Measurements from ENCODE around the gene KRTAP5-4. TPM values are rescaled to one million over a fixed set of nuclear protein-coding genes. Genes with fewer than 3 reads are reported as not detected.
"Not testable (repeated sequence)": the region's sequence is repeated elsewhere in the genome, so short reads cannot be mapped to it uniquely, and the experiment has no call there.

The KRTAP5-4 gene
- total and polyA plus RNA-seq, 2 donors (not counting 3 experiments of a cell fraction or from before 2014, with no cell fraction given), result not detected

DNA sequence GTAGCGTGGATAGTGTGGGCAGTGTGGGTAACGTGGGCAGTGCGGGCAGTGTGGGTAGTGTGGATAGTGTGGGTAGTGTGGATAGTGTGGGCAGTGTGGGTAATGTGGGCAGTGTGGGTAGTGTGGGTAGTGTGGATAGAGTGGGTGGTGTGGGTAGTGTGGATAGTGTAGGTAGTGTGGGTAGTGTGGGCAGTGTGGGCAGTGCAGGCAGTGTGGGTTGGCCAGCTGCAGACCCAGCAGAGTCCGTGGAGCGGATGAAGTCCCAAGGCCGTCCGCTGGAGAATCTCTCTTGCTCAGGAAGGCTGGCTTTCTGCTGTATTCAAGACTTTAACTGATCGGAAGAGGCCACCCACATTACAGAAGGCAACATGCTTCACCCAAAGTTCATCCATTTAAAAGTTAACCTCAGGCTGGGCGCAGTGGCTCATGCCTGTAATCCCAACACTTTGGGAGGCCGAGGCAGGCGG, 49.0 kb upstream of the KRTAP5-4 start:
- TF ChIP-seq POLR2A (IDR thresholded peaks at IDR 0.05; ENCODE audit: low read depth, low read length), result no peak
- TF ChIP-seq, protein P1, sequence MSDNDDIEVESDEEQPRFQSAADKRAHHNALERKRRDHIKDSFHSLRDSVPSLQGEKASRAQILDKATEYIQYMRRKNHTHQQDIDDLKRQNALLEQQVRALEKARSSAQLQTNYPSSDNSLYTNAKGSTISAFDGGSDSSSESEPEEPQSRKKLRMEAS (IDR thresholded peaks at IDR 0.05; ENCODE audit: insufficient read depth, insufficient read length), result no peak
- no peak for TF ChIP-seq JUN (IDR thresholded peaks at IDR 0.05; ENCODE audit: borderline replicate concordance, insufficient read depth, insufficient read length, low read depth)
- no peak for TF ChIP-seq GATA2 (IDR thresholded peaks at IDR 0.05; ENCODE audit: insufficient read depth, insufficient read length, low read depth, low read length)
- no peak for TF ChIP-seq MYC (IDR thresholded peaks at IDR 0.05; ENCODE audit: low read depth, low read length)
- no peak for TF ChIP-seq FOS (IDR thresholded peaks at IDR 0.05; ENCODE audit: borderline replicate concordance, insufficient read depth, low read length)
- TF ChIP-seq CTCF (IDR thresholded peaks at IDR 0.05; ENCODE audit: extremely low read depth in 1 of 2, insufficient read depth in 1 of 2, low read depth in 1 of 2, low read length in 2 of 2), result no peak
- no peak for TF ChIP-seq POLR2AphosphoS5 (IDR thresholded peaks at IDR 0.05; ENCODE audit: insufficient read depth, low read depth, low read length)
- no peak for TF ChIP-seq EZH2 (IDR thresholded peaks at IDR 0.05; ENCODE audit: borderline replicate concordance, low read depth, low read length, severe bottlenecking)

GRCh38 chr11:1670457-1670856, 48.5 kb upstream of the KRTAP5-4 start:
- H3K36me3 ChIP-seq (ENCODE audit: control insufficient read depth in 2 of 2, extremely low read depth in 1 of 2, insufficient read depth in 2 of 2, low read length in 2 of 2); H3K9ac ChIP-seq (replicated peaks; ENCODE audit: extremely low read depth, insufficient read depth, low read length); DNase-seq (ENCODE audit: low read depth, low spot score); H3K79me2 ChIP-seq (ENCODE audit: control insufficient read depth, insufficient read depth, low read length); H4K20me1 ChIP-seq (replicated peaks; ENCODE audit: control insufficient read depth, extremely low read depth, insufficient read depth, low read length); H3K27ac ChIP-seq (ENCODE audit: insufficient read depth, low read depth, low read length); H3K9me1 ChIP-seq (replicated peaks; ENCODE audit: control insufficient read depth, extremely low read depth, insufficient read depth, low read length); dilution Hi-C loops (cut with MboI; ENCODE audit: extremely low pct_ligation_motif_present, low sequenced_read_pairs); H3K4me2 ChIP-seq (ENCODE audit: insufficient read depth, low read length); POLR2A ChIA-PET; FAIRE-seq; BruUV-seq (replicated peaks); H3K4me1 ChIP-seq (ENCODE audit: control insufficient read depth, extremely low read depth, insufficient read depth, low read length); intact Hi-C loops (cut with micrococcal nuclease); H3K9me3 ChIP-seq (replicated peaks; ENCODE audit: control insufficient read depth, insufficient read depth, low read length); H3K4me3 ChIP-seq (replicated peaks in 1 of 3; ENCODE audit: insufficient read depth in 1 of 3, low read depth in 1 of 3, low read length in 3 of 3); H2AFZ ChIP-seq (ENCODE audit: low read depth, low read length): not testable (repeated sequence)
- H3K27me3 ChIP-seq (ENCODE audit: control insufficient read depth in 2 of 2, insufficient read depth in 2 of 2, low read length in 2 of 2), result peaks cover 14 to 17% of the 10 kb centered on the region in 2 experiments
- CTCF ChIA-PET, result interaction anchor here (0.7 kb wide), 1 partner anchor 212 kb away, joined by 3 read pairs; no protein-coding TSS in a partner anchor

More for the DNA sequence above, 49.0 kb upstream of the KRTAP5-4 start:
- no peak overlapping the region for H3K9ac ChIP-seq (replicated peaks; ENCODE audit: extremely low read depth, insufficient read depth, low read length)
- no peak overlapping the region for H2AFZ ChIP-seq (ENCODE audit: low read depth, low read length)
- H4K20me1 ChIP-seq (replicated peaks; ENCODE audit: control insufficient read depth, extremely low read depth, insufficient read depth, low read length), result no peaks in the 10 kb centered on the region
- H3K4me2 ChIP-seq (ENCODE audit: insufficient read depth, low read length), result no peak overlapping the region
- dilution Hi-C loops (cut with MboI; ENCODE audit: extremely low pct_ligation_motif_present, low sequenced_read_pairs) (no loop called here), intact Hi-C loops (cut with micrococcal nuclease) (no loop called here)
- no peaks in the 10 kb centered on the region for H3K79me2 ChIP-seq (ENCODE audit: control insufficient read depth, insufficient read depth, low read length)
- ChIA-PET CTCF (interaction anchor here (1.2 to 2.3 kb wide), 2 partner anchors 18 to 23 kb away, joined by 5 to 8 read pairs; no protein-coding TSS in a partner anchor), POLR2A (no interaction called here)
- H3K9me3 ChIP-seq (replicated peaks; ENCODE audit: control insufficient read depth, insufficient read depth, low read length), result no peaks in the 10 kb centered on the region
- no peaks in the 10 kb centered on the region for H3K9me1 ChIP-seq (replicated peaks; ENCODE audit: control insufficient read depth, extremely low read depth, insufficient read depth, low read length)
- no TSS peak for BruUV-seq (replicated peaks)
- FAIRE-seq (no peak), DNase-seq (ENCODE audit: low read depth, low spot score) (no peak)
- no peaks in the 10 kb centered on the region for H3K36me3 ChIP-seq (ENCODE audit: control insufficient read depth in 2 of 2, extremely low read depth in 1 of 2, insufficient read depth in 2 of 2, low read length in 2 of 2)
- H3K27ac ChIP-seq (ENCODE audit: insufficient read depth, low read depth, low read length), result no peak overlapping the region
- H3K4me1 ChIP-seq (ENCODE audit: control insufficient read depth, extremely low read depth, insufficient read depth, low read length), result no peaks in the 10 kb centered on the region
- H3K27me3 ChIP-seq (ENCODE audit: control insufficient read depth in 2 of 2, insufficient read depth in 2 of 2, low read length in 2 of 2), result peaks cover 17 to 20% of the 10 kb centered on the region in 2 experiments
- no peak overlapping the region for H3K4me3 ChIP-seq (replicated peaks in 1 of 3; ENCODE audit: insufficient read depth in 1 of 3, low read depth in 1 of 3, low read length in 3 of 3)

Data from endothelial cell of umbilical vein (primary cell).